Karpas-422 (cell line): ENCODE measurements around the gene PI4KA. TPM values are rescaled to one million over a fixed set of nuclear protein-coding genes. Genes with fewer than 3 reads are reported as not detected.
"Not testable (repeated sequence)": the region's sequence is repeated elsewhere in the genome, so short reads cannot be mapped to it uniquely, and the experiment has no call there.

Experiments
- DNase-seq: peaks from one replicate; pipeline ENCODE4 v3.0.0-alpha.2; 2015
- H2AFZ ChIP-seq: fragments of 200-600 bp; sonication (generic); 2 replicates; pipeline ENCODE4 v1.6.1; 2014; ENCODE audit warnings: antibody characterized with exemption, low read length, mixed read lengths
- H3K27ac ChIP-seq: fragments of 200-600 bp; sonication (generic); 2 replicates; pipeline ENCODE4 v1.5.1; 2014; ENCODE audit warnings: mild to moderate bottlenecking, low read length, moderate library complexity
- H3K27me3 ChIP-seq: fragments of 200-600 bp; sonication (generic); 2 replicates; pipeline ENCODE4 v1.6.1; 2014; ENCODE audit warnings: low read length, mixed read lengths
- H3K36me3 ChIP-seq: fragments of 200-600 bp; sonication (generic); 2 replicates; pipeline ENCODE4 v1.6.1; 2014; ENCODE audit warnings: low read length, mixed read lengths; ENCODE audit not compliant: insufficient read depth
- H3K4me1 ChIP-seq: fragments of 200-600 bp; sonication (generic); 2 replicates; pipeline ENCODE4 v1.6.1; 2014; ENCODE audit warnings: mild to moderate bottlenecking, low read length, mixed read lengths
- H3K4me2 ChIP-seq: fragments of 200-600 bp; sonication (generic); 2 replicates; pipeline ENCODE4 v1.6.1; 2014; ENCODE audit warnings: low read length, low read depth, mild to moderate bottlenecking; ENCODE audit not compliant: poor library complexity, severe bottlenecking
- H3K4me3 ChIP-seq: fragments of 200-600 bp; sonication (generic); 2 replicates; pipeline ENCODE4 v1.5.1; 2014; ENCODE audit warnings: mild to moderate bottlenecking, antibody characterized with exemption, low read length, mixed read lengths
- H3K79me2 ChIP-seq: fragments of 200-600 bp; sonication (generic); 2 replicates; pipeline ENCODE4 v1.6.1; 2014; ENCODE audit warnings: mild to moderate bottlenecking, low read length, mixed read lengths
- H3K9ac ChIP-seq: fragments of 200-600 bp; sonication (generic); 2 replicates; pipeline ENCODE4 v1.6.0; 2014; ENCODE audit warnings: low read length
- H3K9me2 ChIP-seq: fragments of 200-600 bp; sonication (generic), shearing (Covaris generic); replicated peaks from 2 replicates; pipeline ENCODE4 v1.6.0; 2014; ENCODE audit warnings: mild to moderate bottlenecking, low read length, moderate library complexity; ENCODE audit not compliant: insufficient read depth
- H3K9me3 ChIP-seq: fragments of 300-700, 200-600 bp; sonication (generic); 2 replicates; pipeline ENCODE4 v1.6.1; 2014; ENCODE audit warnings: low read length, mixed read lengths
- H4K20me1 ChIP-seq: fragments of 200-600 bp; sonication (generic); 2 replicates; pipeline ENCODE4 v1.6.1; 2014; ENCODE audit warnings: mild to moderate bottlenecking, antibody characterized with exemption, low read length, low read depth; ENCODE audit not compliant: insufficient read depth
- total RNA-seq: library from RNA; depleted of rRNA; stranded (reverse); fragments of >200 nt; shearing (Covaris generic); gene quantifications from 2 replicates; pipeline ENCODE4 v1.2.3, GENCODE V29; 2014; ENCODE audit warnings: low replicate concordance; rRNA removed

The PI4KA gene
- total RNA-seq: 66.1 and 80.7 TPM in 2 replicates

DNA sequence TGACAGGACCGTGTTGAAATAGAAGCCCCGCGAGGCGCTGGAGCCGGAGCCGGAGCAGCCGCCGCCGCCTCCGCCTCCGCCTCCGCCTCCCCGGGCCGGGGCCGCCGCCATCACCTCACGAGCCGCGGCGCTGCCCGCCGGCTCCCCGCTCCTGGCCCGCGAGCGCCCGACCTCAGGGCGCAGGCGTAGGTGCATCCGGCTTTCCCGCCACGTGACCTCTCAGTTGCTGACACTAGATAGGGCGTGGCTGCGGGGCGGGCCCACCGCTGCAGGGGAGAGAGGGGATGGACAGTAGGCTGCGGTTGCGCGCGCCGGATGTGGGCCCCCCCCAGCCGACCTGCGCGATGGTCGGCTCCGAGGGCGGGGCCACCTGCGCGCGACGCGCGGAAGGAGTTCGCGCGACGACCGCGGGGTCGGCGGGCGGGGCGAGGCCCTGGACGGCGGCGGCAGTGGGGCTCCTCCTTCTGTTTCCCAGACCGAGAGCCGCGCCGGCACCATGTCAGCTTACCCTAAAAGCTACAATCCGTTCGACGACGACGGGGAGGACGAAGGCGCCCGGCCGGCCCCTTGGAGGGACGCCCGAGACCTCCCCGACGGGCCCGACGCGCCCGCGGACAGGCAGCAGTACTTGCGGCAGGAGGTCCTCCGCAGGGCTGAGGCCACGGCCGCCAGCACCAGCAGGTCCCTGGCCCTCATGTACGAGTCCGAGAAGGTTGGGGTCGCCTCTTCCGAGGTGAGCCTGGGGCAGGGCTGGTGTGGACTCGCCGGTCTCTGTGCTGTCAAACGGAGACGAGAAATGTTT lies at the start of gene PI4KA, which contains the start of gene SNAP29:
Gene PI4KA (minus strand): TSS at position 197 of the 802 bp plus-strand sequence. CDS start 86 bp downstream, at position 111.
Gene SNAP29 (plus strand): TSS at position 393 of the 802 bp plus-strand sequence. CDS start 104 bp downstream, at position 497.
- Histone ChIP-seq H4K20me1 (peaks cover 12% of the 10 kb centered on the region), H3K9me2 (no peaks in the 10 kb centered on the region), H3K79me2 (peaks cover 80% of the 10 kb centered on the region), H3K36me3 (no peaks in the 10 kb centered on the region), H3K4me3 (peak within 1 kb of the TSS; percentile 89), H2AFZ (peak within 1 kb of the TSS; percentile 72), H3K9ac (peak within 1 kb of the TSS; percentile 87), H3K27me3 (no peaks in the 10 kb centered on the region), H3K4me2 (peak within 1 kb of the TSS; percentile 91), H3K9me3 (no peaks in the 10 kb centered on the region), H3K4me1 (peaks cover 29% of the 10 kb centered on the region), H3K27ac (peak within 1 kb of the TSS; percentile 60)
- DNase-seq: peak; percentile 99

- no peaks in the 10 kb centered on the region for H3K4me1 ChIP-seq
- no peak overlapping the region for H3K9ac ChIP-seq
- no peak for DNase-seq
- no peak overlapping the region for H3K4me3 ChIP-seq
- H3K27me3 ChIP-seq: no peaks in the 10 kb centered on the region
- no peak overlapping the region for H3K4me2 ChIP-seq
- no peaks in the 10 kb centered on the region for H4K20me1 ChIP-seq
- H3K79me2 ChIP-seq: no peaks in the 10 kb centered on the region
- H3K9me2 ChIP-seq: no peaks in the 10 kb centered on the region
- H3K27ac ChIP-seq: no peak overlapping the region
- no peaks in the 10 kb centered on the region for H3K36me3 ChIP-seq
- H3K9me3 ChIP-seq: no peaks in the 10 kb centered on the region
- H2AFZ ChIP-seq: no peak overlapping the region
These were observed 47.8 kb upstream of the PI4KA start for GRCh38 chr22:20906387-20906767.

DNA sequence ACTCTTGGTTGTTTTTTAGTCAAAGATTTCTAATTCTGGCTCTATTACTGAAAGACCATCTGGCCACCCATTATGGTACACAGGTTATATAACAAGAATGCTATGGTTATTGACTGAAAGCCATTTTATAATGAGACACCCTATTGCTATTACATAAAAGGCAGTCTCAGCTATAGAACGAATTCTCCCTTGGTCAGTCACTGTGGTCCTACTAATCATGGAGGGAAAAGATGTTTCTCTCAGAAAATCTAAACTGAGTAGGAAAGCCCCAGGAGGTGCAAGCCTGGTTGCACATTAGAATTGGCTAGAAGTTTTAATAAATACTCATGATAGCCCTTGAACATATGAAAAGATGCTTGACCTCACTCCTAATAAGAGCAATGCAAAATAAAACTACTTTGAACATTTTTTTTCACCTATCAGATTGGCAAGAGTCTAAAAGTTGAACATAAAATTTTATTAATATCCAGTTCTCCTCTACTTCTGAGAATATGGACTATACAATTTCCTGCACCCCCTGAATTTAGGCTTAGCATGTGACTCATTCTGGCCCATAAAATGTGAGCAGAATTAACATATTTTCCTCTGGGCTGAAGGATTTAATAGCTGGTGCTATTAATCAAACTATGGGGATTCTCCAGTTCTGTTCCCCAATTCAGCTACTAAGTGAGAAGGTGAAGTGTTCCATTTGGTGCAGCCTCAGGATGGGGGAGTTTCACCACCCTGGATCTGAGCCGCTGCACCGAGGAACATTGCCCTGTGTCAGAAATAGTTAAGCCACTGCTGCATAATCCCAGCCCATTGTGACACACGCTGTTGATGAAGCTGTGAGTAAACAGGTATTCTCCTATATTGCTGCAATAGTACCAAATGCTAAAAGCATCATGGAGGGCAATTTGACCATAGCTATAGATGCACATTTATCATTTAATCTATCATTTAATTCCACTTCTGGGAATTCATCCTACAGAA lies 47.1 kb upstream of the PI4KA start:
- Histone ChIP-seq H3K4me1 (no peaks in the 10 kb centered on the region), H3K4me2 (no peak overlapping the region), H3K27ac (no peak overlapping the region), H3K9ac (no peak overlapping the region), H3K27me3 (no peaks in the 10 kb centered on the region), H3K9me2 (no peaks in the 10 kb centered on the region), H3K36me3 (no peaks in the 10 kb centered on the region), H3K9me3 (no peaks in the 10 kb centered on the region), H3K79me2 (no peaks in the 10 kb centered on the region), H4K20me1 (no peaks in the 10 kb centered on the region), H2AFZ (no peak overlapping the region), H3K4me3 (no peak overlapping the region)
- no peak for DNase-seq

GRCh38 chr22:20904980-20905355 lies 46.4 kb upstream of the PI4KA start:
- H3K9ac ChIP-seq: no peak overlapping the region
- H3K4me1 ChIP-seq: no peaks in the 10 kb centered on the region

DNA sequence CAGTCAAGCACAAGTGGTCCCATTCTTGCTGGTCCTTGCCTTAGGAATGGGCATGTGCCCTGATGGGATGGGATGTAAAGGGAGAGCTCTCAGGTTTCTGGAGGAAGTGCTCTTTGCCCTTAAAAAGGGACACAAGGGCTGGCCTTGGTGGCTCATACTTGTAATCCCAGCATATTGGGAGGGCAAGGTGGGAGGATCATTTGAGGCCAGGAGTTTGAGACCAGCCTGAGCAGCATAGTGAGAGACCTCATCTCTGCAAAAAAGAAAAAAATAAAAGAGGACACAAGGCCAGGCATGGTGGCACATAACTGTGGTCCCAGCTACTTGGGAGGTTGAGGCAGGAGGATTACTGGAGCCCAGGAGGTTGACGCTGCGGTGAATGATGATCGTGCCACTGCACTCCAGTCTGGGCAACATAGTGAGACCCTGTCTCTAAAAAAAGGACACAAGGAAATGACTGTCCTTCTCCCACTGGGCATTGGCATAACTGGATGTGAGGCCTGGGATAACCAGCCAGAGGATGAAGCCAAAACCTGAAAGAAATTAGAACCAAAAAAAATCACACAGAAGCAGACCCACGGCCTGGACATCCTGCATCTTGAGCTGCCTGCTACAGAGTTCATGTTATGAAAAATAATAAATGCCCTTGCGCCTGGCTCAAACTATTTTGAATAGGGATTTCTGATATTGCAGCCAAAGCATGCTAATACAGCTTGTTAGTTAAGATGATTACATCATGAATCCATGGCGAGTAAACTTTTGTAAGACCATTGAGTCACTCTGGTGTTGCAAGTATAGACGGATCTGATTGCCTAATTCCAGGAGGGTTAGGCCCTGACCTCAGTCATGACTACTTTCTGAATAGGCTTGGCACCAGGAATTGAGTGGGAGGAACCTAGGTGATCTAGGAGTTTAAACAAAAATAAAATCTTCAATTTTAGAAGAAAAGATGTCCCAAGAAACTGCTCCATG lies 45.7 kb upstream of the PI4KA start:
- Histone ChIP-seq H3K27me3 (no peaks in the 10 kb centered on the region), H4K20me1 (no peaks in the 10 kb centered on the region), H3K27ac (no peak overlapping the region), H3K4me3 (no peak overlapping the region), H3K9me2 (no peaks in the 10 kb centered on the region), H3K9ac (no peak overlapping the region), H3K4me2 (no peak overlapping the region), H3K4me1 (no peaks in the 10 kb centered on the region), H3K79me2 (no peaks in the 10 kb centered on the region), H3K36me3 (no peaks in the 10 kb centered on the region), H2AFZ (no peak overlapping the region), H3K9me3 (no peaks in the 10 kb centered on the region)
- DNase-seq: no peak

More at GRCh38 chr22:20904980-20905355, 46.4 kb upstream of the PI4KA start:
- H3K9me3 ChIP-seq: no peaks in the 10 kb centered on the region
- H2AFZ ChIP-seq: no peak overlapping the region
- no peaks in the 10 kb centered on the region for H4K20me1 ChIP-seq
- no peaks in the 10 kb centered on the region for H3K79me2 ChIP-seq
- no peaks in the 10 kb centered on the region for H3K9me2 ChIP-seq
- DNase-seq: no peak
- H3K27me3 ChIP-seq: no peaks in the 10 kb centered on the region
- no peaks in the 10 kb centered on the region for H3K36me3 ChIP-seq
- no peak overlapping the region for H3K4me2 ChIP-seq
- H3K4me3 ChIP-seq: no peak overlapping the region
- no peak overlapping the region for H3K27ac ChIP-seq

- Histone ChIP-seq H3K4me2 (no peak overlapping the region), H3K4me3 (no peak overlapping the region), H2AFZ (no peak overlapping the region), H3K27me3 (no peaks in the 10 kb centered on the region), H4K20me1 (no peaks in the 10 kb centered on the region), H3K9me2 (no peaks in the 10 kb centered on the region), H3K27ac (no peak overlapping the region), H3K9me3 (no peaks in the 10 kb centered on the region), H3K79me2 (no peaks in the 10 kb centered on the region), H3K36me3 (no peaks in the 10 kb centered on the region), H3K9ac (no peak overlapping the region), H3K4me1 (no peaks in the 10 kb centered on the region)
- no peak for DNase-seq
These were observed 44.5 kb upstream of the PI4KA start for GRCh38 chr22:20903093-20903492.

DNA sequence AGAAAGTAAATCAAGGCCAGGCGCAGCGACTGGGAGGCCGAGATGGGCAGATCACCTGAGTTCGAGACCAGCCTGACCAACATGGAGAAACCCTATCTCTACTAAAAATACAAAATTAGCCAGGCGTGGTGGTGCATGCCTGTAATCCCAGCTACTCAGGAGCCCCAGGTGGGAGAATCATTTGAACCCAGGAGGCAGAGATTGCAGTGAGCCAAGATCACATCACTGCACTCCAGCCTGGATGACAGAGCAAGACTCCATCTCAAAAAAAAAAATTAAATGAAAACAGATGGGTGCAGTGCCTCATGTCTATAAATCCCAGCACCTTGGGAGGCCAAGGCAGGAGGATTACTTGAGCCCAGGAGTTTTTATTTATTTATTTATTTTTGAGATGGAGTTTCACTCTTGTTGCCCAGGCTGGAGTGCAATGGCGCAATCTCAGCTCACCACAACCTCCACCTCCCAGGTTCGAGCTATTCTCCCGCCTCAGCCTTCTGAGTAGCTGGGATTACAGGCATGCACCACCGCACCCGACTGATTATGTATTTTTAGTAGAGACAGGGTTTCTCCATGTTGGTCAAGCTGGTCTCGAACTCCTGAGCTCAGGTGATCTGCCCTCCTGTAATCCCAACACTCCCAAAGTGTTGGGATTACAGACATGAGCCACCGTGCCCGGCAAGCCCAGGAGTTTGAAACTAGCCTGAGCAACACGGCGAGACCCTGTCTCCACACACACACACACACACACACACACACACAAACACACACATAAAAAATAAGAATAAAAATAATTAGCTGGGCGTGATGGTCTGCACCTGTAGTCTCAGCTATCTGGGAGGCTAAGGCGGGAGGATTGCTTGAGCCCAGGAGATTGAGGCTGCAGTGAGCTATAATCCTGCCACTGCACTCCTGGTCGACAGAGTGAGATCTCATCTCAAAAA lies 42.8 kb upstream of the PI4KA start:
- H3K36me3 ChIP-seq, H3K27me3 ChIP-seq, H3K27ac ChIP-seq, H3K9me3 ChIP-seq, H3K9ac ChIP-seq, H2AFZ ChIP-seq, H3K79me2 ChIP-seq, DNase-seq, H4K20me1 ChIP-seq, H3K4me1 ChIP-seq, H3K9me2 ChIP-seq, H3K4me3 ChIP-seq, H3K4me2 ChIP-seq: not testable (repeated sequence)
